HG02763 (cell line): ENCODE results near the gene LTB4R2.

Source experiments
- ATAC-seq: cut with Tn5 transposase; IDR thresholded peaks from one replicate; pipeline ENCODE4 v1.9.1; 2021; ENCODE audit warnings: mild to moderate bottlenecking, moderate library complexity; ENCODE audit not compliant: unreplicated experiment

LTB4R2 gene

GRCh38 chr14:24309538-24310264 is at the start of gene LTB4R2:
LTB4R2 (plus strand) TSS chr14:24310140; CDS start chr14:24310665, 525 bp downstream.
- no peak for ATAC-seq

- ATAC-seq, result no peak
These were observed 49.2 kb upstream of the LTB4R2 start for GRCh38 chr14:24260780-24261157.

GRCh38 chr14:24261256-24261968 is 48.5 kb upstream of the LTB4R2 start:
- no peak for ATAC-seq

- no peak for ATAC-seq
These were observed 48.0 kb upstream of the LTB4R2 start for GRCh38 chr14:24261969-24262327.

- ATAC-seq, result no peak
These were observed 46.9 kb upstream of the LTB4R2 start, which contains the start of gene TGM1 for GRCh38 chr14:24262821-24263733. TGM1 (minus strand) TSS chr14:24263177; CDS start chr14:24262352, 825 bp downstream.

- no peak for ATAC-seq
These were observed 46.1 kb upstream of the LTB4R2 start for GRCh38 chr14:24263848-24264247.

- ATAC-seq, result no peak
These were observed 45.6 kb upstream of the LTB4R2 start for GRCh38 chr14:24264298-24264697.

- no peak for ATAC-seq
These were observed 43.3 kb upstream of the LTB4R2 start for GRCh38 chr14:24266344-24267244.

GRCh38 chr14:24267516-24267915 is 42.4 kb upstream of the LTB4R2 start:
- ATAC-seq, result no peak

GRCh38 chr14:24268225-24268624 is 41.7 kb upstream of the LTB4R2 start:
- no peak for ATAC-seq

GRCh38 chr14:24269368-24269767 is 40.6 kb upstream of the LTB4R2 start:
- no peak for ATAC-seq

- ATAC-seq, result no peak
These were observed 39.9 kb upstream of the LTB4R2 start for GRCh38 chr14:24269910-24270536.

GRCh38 chr14:24270537-24271133 is 39.3 kb upstream of the LTB4R2 start:
- ATAC-seq, result no peak

- peak; percentile 85 for ATAC-seq
These were observed 38.7 kb upstream of the LTB4R2 start, which contains the start of gene RABGGTA for GRCh38 chr14:24271134-24271833. RABGGTA (minus strand) TSS chr14:24271597; CDS start chr14:24271115, 482 bp downstream.

- ATAC-seq, result no peak
These were observed 38.1 kb upstream of the LTB4R2 start for GRCh38 chr14:24271834-24272263.

GRCh38 chr14:24272467-24272866 is 37.5 kb upstream of the LTB4R2 start:
- ATAC-seq, result no peak

- ATAC-seq, result no peak
These were observed 36.4 kb upstream of the LTB4R2 start for GRCh38 chr14:24273422-24273998.

- ATAC-seq, result peak; percentile 37
These were observed 35.8 kb upstream of the LTB4R2 start for GRCh38 chr14:24274101-24274543.
